ENCODE results near the gene SDR39U1.

GRCh38 chr14:24415421-24416253 is 26.9 kb downstream of the SDR39U1 start:
- TF ChIP-seq CTCF (IDR thresholded peaks at IDR 0.05) (no peak), POLR2A (IDR thresholded peaks at IDR 0.05) (no peak)

All from thyroid gland (tissue), 4 donors.